Activated naive CD8-positive, alpha-beta T cell treated with anti-CD3 and anti-CD28 coated beads, Interleukin-2, amount 50 U/mL, for 16 hours (primary cell): Measurements from ENCODE around the gene LRP1B.
"Not testable (repeated sequence)": the region's sequence is repeated elsewhere in the genome, so short reads cannot be mapped to it uniquely, and the experiment has no call there.

Source experiments
- DNase-seq: peaks from one replicate; pipeline ENCODE4 v3.0.0-alpha.2; 2020; ENCODE audit warnings: low read depth, low spot score

The LRP1B gene

GRCh38 chr2:140567734-140568133 is 1563.1 kb downstream of the LRP1B start:
- DNase-seq: no peak

- no peak for DNase-seq
Observed at GRCh38 chr2:140565756-140566155, 1565.1 kb downstream of the LRP1B start.

- no peak for DNase-seq
Observed at GRCh38 chr2:140555701-140556100, 1575.1 kb downstream of the LRP1B start.

- DNase-seq: no peak
Observed at GRCh38 chr2:140552634-140553033, 1578.2 kb downstream of the LRP1B start.

- DNase-seq: no peak
Observed at GRCh38 chr2:140551287-140551686, 1579.5 kb downstream of the LRP1B start.

- DNase-seq: no peak
Observed at GRCh38 chr2:140550821-140551220, 1580.0 kb downstream of the LRP1B start.

- DNase-seq: not testable (repeated sequence)
Observed at GRCh38 chr2:140544769-140545168, 1586.0 kb downstream of the LRP1B start.

GRCh38 chr2:140542627-140543026 is 1588.2 kb downstream of the LRP1B start:
- no peak for DNase-seq

GRCh38 chr2:140539242-140539875 is 1591.5 kb downstream of the LRP1B start:
- DNase-seq: no peak

GRCh38 chr2:140529706-140530105 is 1601.1 kb downstream of the LRP1B start:
- no peak for DNase-seq

GRCh38 chr2:140528982-140529381 is 1601.8 kb downstream of the LRP1B start:
- no peak for DNase-seq

- DNase-seq: no peak
Observed at GRCh38 chr2:140526575-140526974, 1604.2 kb downstream of the LRP1B start.

GRCh38 chr2:140512106-140512505 is 1618.7 kb downstream of the LRP1B start:
- DNase-seq: no peak

GRCh38 chr2:140509765-140510164 is 1621.1 kb downstream of the LRP1B start:
- no peak for DNase-seq

GRCh38 chr2:140508756-140509155 is 1622.1 kb downstream of the LRP1B start:
- no peak for DNase-seq

- DNase-seq: no peak
Observed at GRCh38 chr2:140506606-140507005, 1624.2 kb downstream of the LRP1B start.

GRCh38 chr2:140504601-140505000 is 1626.2 kb downstream of the LRP1B start:
- no peak for DNase-seq

GRCh38 chr2:140502951-140503630 is 1627.7 kb downstream of the LRP1B start:
- no peak for DNase-seq

- no peak for DNase-seq
Observed at GRCh38 chr2:140498360-140498759, 1632.5 kb downstream of the LRP1B start.

- DNase-seq: no peak
Observed at GRCh38 chr2:140496714-140497113, 1634.1 kb downstream of the LRP1B start.

- no peak for DNase-seq
Observed at GRCh38 chr2:140491876-140492275, 1638.9 kb downstream of the LRP1B start.

GRCh38 chr2:140489193-140489592 is 1641.6 kb downstream of the LRP1B start:
- DNase-seq: no peak

GRCh38 chr2:140481136-140481535 is 1649.7 kb downstream of the LRP1B start:
- no peak for DNase-seq
